Measurements from ENCODE around the gene WDR62. TPM values are rescaled to one million over a fixed set of nuclear protein-coding genes. Genes with fewer than 3 reads are reported as not detected.

WDR62 gene
- total RNA-seq, 1 experiment from 2014 or later: 29.6 TPM

DNA sequence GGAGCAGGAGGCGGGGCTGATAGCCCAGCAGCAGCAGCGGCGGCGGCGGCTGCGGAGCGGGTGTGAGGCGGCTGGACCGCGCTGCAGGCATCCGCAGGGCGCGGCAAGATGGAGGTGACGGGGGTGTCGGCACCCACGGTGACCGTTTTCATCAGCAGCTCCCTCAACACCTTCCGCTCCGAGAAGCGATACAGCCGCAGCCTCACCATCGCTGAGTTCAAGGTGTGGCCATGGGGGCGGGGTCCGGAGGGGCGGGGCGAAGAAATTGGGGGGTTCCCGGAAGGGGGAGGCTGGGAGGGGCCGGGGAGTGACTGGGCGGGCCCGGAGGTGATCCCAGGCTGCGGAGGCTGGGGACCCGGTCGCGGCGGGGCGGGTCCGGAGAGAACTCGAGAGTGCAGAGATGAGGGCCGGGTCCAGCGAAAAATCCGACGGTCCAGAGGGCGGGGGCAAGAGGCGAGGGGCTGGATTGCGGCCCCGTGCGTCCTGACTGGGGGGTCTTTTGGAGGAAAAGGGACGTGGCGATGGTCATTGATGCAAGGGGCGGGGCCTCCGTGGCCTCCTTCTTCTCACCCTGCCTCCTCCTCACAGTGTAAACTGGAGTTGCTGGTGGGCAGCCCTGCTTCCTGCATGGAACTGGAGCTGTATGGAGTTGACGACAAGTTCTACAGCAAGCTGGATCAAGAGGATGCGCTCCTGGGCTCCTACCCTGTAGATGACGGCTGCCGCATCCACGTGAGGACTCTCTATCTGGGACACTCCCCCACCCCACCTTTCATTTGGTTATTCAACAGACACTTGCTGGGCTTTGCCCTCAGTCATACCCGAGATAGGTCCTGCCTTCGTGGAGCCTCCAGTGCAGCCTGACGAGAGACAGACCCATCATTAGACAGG lies 61.0 kb downstream of the WDR62 start, which contains the start of gene TBCB:
Gene TBCB, plus strand, starts transcription at position 16 of the 891 bp plus-strand sequence. Its CDS starts 93 bp downstream, at position 109.
- BruUV-seq (replicated peaks): no TSS peak
- H3K27me3 Mint-ChIP-seq (ENCODE audit: unreplicated experiment): peaks cover 12% of the 10 kb centered on the region

DNA sequence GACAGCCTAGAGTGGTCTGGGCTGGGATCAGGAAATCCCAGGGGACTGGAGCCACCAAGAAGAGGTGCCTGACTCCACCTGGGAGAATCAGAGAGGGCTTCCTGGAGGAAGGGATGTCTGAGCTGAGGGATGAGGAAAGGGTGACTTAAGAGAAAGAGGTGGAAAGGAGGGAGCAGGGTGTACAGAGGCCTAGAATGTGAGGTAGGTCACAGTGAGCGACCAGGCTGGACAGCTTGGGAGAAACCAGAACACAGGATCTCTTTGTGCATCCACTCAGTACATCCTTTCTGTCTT lies 61.6 kb downstream of the WDR62 start:
- Mint-ChIP-seq H3K27ac (ENCODE audit: unreplicated experiment) (peak overlapping the region; percentile 99), H3K4me1 (ENCODE audit: low read depth, unreplicated experiment) (peaks cover 38% of the 10 kb centered on the region), H3K27me3 (ENCODE audit: unreplicated experiment) (peaks cover 12% of the 10 kb centered on the region), H3K9me3 (ENCODE audit: low read depth, unreplicated experiment) (no peaks in the 10 kb centered on the region), H3K4me3 (ENCODE audit: low read depth, unreplicated experiment) (peak overlapping the region; percentile 90), H3K36me3 (ENCODE audit: insufficient read depth, unreplicated experiment) (peaks cover 76% of the 10 kb centered on the region)
- CTCF ChIA-PET: no interaction called here
- intact Hi-C loops (cut with micrococcal nuclease; ENCODE audit: unreplicated experiment): no loop called here
- no TSS peak for BruUV-seq (replicated peaks)
- DNase-seq: no peak
- TF ChIP-seq, protein P1, sequence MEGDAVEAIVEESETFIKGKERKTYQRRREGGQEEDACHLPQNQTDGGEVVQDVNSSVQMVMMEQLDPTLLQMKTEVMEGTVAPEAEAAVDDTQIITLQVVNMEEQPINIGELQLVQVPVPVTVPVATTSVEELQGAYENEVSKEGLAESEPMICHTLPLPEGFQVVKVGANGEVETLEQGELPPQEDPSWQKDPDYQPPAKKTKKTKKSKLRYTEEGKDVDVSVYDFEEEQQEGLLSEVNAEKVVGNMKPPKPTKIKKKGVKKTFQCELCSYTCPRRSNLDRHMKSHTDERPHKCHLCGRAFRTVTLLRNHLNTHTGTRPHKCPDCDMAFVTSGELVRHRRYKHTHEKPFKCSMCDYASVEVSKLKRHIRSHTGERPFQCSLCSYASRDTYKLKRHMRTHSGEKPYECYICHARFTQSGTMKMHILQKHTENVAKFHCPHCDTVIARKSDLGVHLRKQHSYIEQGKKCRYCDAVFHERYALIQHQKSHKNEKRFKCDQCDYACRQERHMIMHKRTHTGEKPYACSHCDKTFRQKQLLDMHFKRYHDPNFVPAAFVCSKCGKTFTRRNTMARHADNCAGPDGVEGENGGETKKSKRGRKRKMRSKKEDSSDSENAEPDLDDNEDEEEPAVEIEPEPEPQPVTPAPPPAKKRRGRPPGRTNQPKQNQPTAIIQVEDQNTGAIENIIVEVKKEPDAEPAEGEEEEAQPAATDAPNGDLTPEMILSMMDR (IDR thresholded peaks at IDR 0.05; ENCODE audit: unreplicated experiment): no peak

More for the DNA sequence above, 61.0 kb downstream of the WDR62 start, which contains the start of gene TBCB:
- TF ChIP-seq, protein P1 (IDR thresholded peaks at IDR 0.05; ENCODE audit: unreplicated experiment): no peak
- CTCF ChIA-PET: interaction anchor here (0.6 to 1.1 kb wide), 5 partner anchors 12 to 62 kb away, joined by 4 to 9 read pairs (median 5); partner anchors contain the start of gene THAP8
- no peak for DNase-seq
- no peaks in the 10 kb centered on the region for H3K9me3 Mint-ChIP-seq (ENCODE audit: low read depth, unreplicated experiment)
- peaks cover 70% of the 10 kb centered on the region for H3K36me3 Mint-ChIP-seq (ENCODE audit: insufficient read depth, unreplicated experiment)
- H3K4me3 Mint-ChIP-seq (ENCODE audit: low read depth, unreplicated experiment): peak within 1 kb of the TSS; percentile 90
- peak within 1 kb of the TSS; percentile 99 for H3K27ac Mint-ChIP-seq (ENCODE audit: unreplicated experiment)
- peaks cover 38% of the 10 kb centered on the region for H3K4me1 Mint-ChIP-seq (ENCODE audit: low read depth, unreplicated experiment)
- intact Hi-C loops (cut with micrococcal nuclease; ENCODE audit: unreplicated experiment): loop anchor here (1.0 kb wide), 1 partner anchor 22 kb away; no protein-coding TSS in a partner anchor

DNA sequence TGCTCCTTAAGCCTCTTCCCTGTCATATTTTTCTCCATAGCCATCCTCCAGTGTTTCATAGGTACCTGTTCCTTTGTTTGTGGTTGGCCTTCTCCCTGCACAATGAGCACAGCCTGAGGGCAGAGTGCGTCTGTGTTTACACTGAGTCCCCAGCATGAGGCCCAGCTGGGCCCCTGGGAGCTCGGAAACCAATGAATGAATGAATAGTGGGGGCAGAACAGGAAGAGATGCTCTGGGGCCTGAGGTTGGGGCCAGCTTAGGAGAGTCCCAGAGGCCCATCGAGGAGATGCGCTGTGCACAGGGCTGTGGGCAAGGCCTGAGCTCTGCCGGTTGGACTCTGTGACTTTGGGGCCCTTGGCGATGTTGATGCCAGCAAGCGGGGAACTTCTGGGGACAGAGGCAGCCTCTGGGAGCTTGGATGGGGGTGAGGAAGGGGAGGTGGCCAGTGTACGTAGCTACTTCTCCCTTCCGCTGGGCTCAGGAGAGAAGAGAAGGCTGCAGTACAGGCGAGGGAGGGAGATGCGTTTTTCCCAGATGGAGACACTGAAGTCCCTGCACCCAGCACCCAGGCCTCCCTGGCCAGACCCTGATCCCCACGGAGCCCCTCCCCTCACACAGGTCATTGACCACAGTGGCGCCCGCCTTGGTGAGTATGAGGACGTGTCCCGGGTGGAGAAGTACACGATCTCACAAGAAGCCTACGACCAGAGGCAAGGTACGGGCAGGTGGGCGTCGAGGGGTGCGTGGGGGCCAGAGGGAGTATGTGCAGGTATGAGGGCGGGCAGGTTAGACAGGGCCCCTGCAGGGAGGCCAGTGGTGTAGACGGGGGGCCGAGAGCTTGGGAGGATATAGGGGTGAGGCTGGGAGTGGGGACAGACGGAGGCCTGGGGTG lies 65.6 kb downstream of the WDR62 start:
- peaks cover 89% of the 10 kb centered on the region for H3K36me3 Mint-ChIP-seq (ENCODE audit: insufficient read depth, unreplicated experiment)
- peak overlapping the region; percentile 37 for H3K27ac Mint-ChIP-seq (ENCODE audit: unreplicated experiment)
- H3K4me3 Mint-ChIP-seq (ENCODE audit: low read depth, unreplicated experiment): no peak overlapping the region
- intact Hi-C loops (cut with micrococcal nuclease; ENCODE audit: unreplicated experiment): no loop called here
- H3K9me3 Mint-ChIP-seq (ENCODE audit: low read depth, unreplicated experiment): no peaks in the 10 kb centered on the region
- no TSS peak for BruUV-seq (replicated peaks)
- CTCF ChIA-PET: interaction anchor here (0.9 kb wide), 1 partner anchor 53 kb away, joined by 3 read pairs; no protein-coding TSS in a partner anchor
- H3K4me1 Mint-ChIP-seq (ENCODE audit: low read depth, unreplicated experiment): peaks cover 16% of the 10 kb centered on the region
- TF ChIP-seq, protein P1 (IDR thresholded peaks at IDR 0.05; ENCODE audit: unreplicated experiment): no peak
- DNase-seq: no peak
- H3K27me3 Mint-ChIP-seq (ENCODE audit: unreplicated experiment): peaks cover 5% of the 10 kb centered on the region

DNA sequence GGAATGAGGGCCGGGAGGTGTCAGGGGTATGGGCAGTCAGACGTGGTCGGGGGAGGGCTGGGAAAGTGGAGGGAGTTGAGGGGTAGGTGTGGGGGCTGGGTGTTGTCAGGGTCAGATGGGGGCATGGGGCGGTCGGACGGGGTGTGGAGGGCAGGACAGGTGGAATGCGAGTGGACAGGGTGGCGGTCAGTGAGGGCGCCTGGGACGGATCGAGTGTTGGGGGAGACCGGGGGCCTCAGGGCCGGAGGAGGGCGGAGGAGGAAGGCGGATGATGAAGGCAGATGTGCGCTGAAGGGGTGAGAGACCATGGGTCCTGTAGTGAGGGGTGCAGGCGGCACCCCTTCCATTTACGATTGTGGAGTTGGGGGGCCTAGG lies 66.3 kb downstream of the WDR62 start:
- Mint-ChIP-seq H3K27me3 (ENCODE audit: unreplicated experiment) (no peaks in the 10 kb centered on the region), H3K36me3 (ENCODE audit: insufficient read depth, unreplicated experiment) (peaks cover 89% of the 10 kb centered on the region), H3K9me3 (ENCODE audit: low read depth, unreplicated experiment) (no peaks in the 10 kb centered on the region), H3K4me3 (ENCODE audit: low read depth, unreplicated experiment) (no peak overlapping the region), H3K4me1 (ENCODE audit: low read depth, unreplicated experiment) (peaks cover 15% of the 10 kb centered on the region), H3K27ac (ENCODE audit: unreplicated experiment) (peak overlapping the region; percentile 37)
- TF ChIP-seq, protein P1 (IDR thresholded peaks at IDR 0.05; ENCODE audit: unreplicated experiment): no peak
- CTCF ChIA-PET: no interaction called here
- BruUV-seq (replicated peaks): no TSS peak
- no peak for DNase-seq
- intact Hi-C loops (cut with micrococcal nuclease; ENCODE audit: unreplicated experiment): no loop called here
